GM18909 (cell line): ENCODE data around the gene MCCD1.
"Not testable (repeated sequence)": the region's sequence is repeated elsewhere in the genome, so short reads cannot be mapped to it uniquely, and the experiment has no call there.

Experiments
- ATAC-seq: cut with Tn5 transposase; IDR thresholded peaks from one replicate; pipeline ENCODE4 v1.9.1; 2021; ENCODE audit warnings: mild to moderate bottlenecking; ENCODE audit not compliant: unreplicated experiment, poor library complexity

Gene MCCD1

GRCh38 chr6:31528821-31529328, at the start of gene MCCD1:
Gene MCCD1, plus strand, starts transcription at chr6:31528962. Its CDS starts 53 bp downstream, at chr6:31529015.
- ATAC-seq, result no peak

- no peak for ATAC-seq
These were observed 49.4 kb upstream of the MCCD1 start for GRCh38 chr6:31479151-31479932.

- ATAC-seq, result no peak
These were observed 48.7 kb upstream of the MCCD1 start for GRCh38 chr6:31479933-31480535.

- ATAC-seq, result no peak
These were observed 48.2 kb upstream of the MCCD1 start for GRCh38 chr6:31480574-31480973.

GRCh38 chr6:31483392-31483791, 45.4 kb upstream of the MCCD1 start:
- ATAC-seq, result no peak

GRCh38 chr6:31485055-31485454, 43.7 kb upstream of the MCCD1 start:
- ATAC-seq, result no peak

- ATAC-seq, result not testable (repeated sequence)
These were observed 42.5 kb upstream of the MCCD1 start for GRCh38 chr6:31486065-31486837.

GRCh38 chr6:31487674-31488073, 41.1 kb upstream of the MCCD1 start:
- not testable (repeated sequence) for ATAC-seq

GRCh38 chr6:31489086-31489485, 39.7 kb upstream of the MCCD1 start:
- no peak for ATAC-seq

- ATAC-seq, result no peak
These were observed 38.5 kb upstream of the MCCD1 start for GRCh38 chr6:31490115-31490873.

GRCh38 chr6:31493550-31493874, 35.2 kb upstream of the MCCD1 start:
- ATAC-seq, result not testable (repeated sequence)

- ATAC-seq, result peak; percentile 48
These were observed 34.7 kb upstream of the MCCD1 start for GRCh38 chr6:31493875-31494694.

- ATAC-seq, result no peak
These were observed 33.2 kb upstream of the MCCD1 start for GRCh38 chr6:31495580-31495979.

- not testable (repeated sequence) for ATAC-seq
These were observed 31.9 kb upstream of the MCCD1 start for GRCh38 chr6:31496826-31497225.

GRCh38 chr6:31497531-31498476, 31.0 kb upstream of the MCCD1 start, which contains the start of gene MICB:
Gene MICB, plus strand, starts transcription at chr6:31498145. Its CDS starts 49 bp downstream, at chr6:31498194.
- peak; percentile 52 for ATAC-seq

GRCh38 chr6:31498748-31499147, 30.0 kb upstream of the MCCD1 start:
- ATAC-seq, result no peak

- ATAC-seq, result not testable (repeated sequence)
These were observed 29.1 kb upstream of the MCCD1 start for GRCh38 chr6:31499648-31500047.

GRCh38 chr6:31502586-31502985, 26.2 kb upstream of the MCCD1 start:
- no peak for ATAC-seq
